GM13977 (cell line): ENCODE data around the gene ITPKB.

Experiments used
- DNase-seq: peaks from one replicate; pipeline ENCODE4 v3.0.0; 2012; ENCODE audit warnings: low spot score
- CTCF ChIP-seq: IDR thresholded peaks from 2 replicates; pipeline ENCODE4 v1.5.1; 2012; ENCODE audit warnings: mild to moderate bottlenecking, control low read depth; ENCODE audit not compliant: insufficient read depth; ENCODE audit errors: extremely low read depth, missing control alignments
- in situ Hi-C: fragments of 300-500 bp; cut with MboI; formaldehyde crosslinking; loops from one replicate; pipeline ENCODE4 v1.12.0; 2022; ENCODE audit warnings: low sequenced_read_pairs, low pct_unique_long_range_greater_than_20kb, mixed read lengths, inconsistent platforms; ENCODE audit not compliant: unreplicated experiment

The ITPKB gene

GRCh38 chr1:226682871-226683814 is 55.9 kb downstream of the ITPKB start:
- DNase-seq = no peak
- in situ Hi-C loops = no loop called here
- no peak for TF ChIP-seq CTCF

- no peak for DNase-seq
- TF ChIP-seq CTCF = no peak
- in situ Hi-C loops = no loop called here
These were observed 57.2 kb downstream of the ITPKB start for GRCh38 chr1:226681652-226682493.

- no peak for TF ChIP-seq CTCF
- DNase-seq = no peak
- in situ Hi-C loops = no loop called here
These were observed 58.4 kb downstream of the ITPKB start for GRCh38 chr1:226680653-226681052.

DNA sequence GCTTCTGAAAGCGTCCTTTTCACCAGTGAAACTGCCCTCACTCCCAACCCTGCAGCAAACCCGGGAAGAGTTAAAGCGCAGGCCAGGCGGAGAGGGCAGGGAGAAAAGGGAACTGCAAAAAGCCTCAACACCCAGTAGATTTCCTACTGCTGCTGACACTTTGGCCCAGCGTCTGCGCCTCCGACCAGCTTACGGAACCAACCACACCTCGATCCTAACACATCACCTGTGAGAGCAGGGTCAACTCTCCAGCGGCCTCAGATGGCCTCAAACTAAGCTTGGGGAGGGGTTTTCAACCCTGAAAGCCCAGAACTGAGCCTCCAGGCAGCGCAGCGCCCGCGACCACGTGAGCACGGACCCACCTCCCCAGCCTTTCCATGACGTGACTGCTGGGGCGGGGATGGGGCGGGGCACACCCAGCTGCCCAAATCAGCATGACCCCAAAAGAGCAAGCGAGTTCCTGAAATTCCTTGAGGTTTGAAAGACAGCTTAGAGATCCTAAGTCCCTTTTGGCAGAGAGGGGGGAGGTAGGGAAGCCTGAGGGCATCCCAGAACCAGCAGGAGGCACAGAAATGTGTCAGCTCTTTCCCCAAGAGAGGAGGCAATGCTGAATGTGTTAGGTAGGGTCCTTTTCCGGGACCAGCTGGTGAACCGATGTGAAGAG is 59.1 kb downstream of the ITPKB start:
- in situ Hi-C loops = no loop called here
- DNase-seq = peak; percentile 66
- no peak for TF ChIP-seq CTCF

DNA sequence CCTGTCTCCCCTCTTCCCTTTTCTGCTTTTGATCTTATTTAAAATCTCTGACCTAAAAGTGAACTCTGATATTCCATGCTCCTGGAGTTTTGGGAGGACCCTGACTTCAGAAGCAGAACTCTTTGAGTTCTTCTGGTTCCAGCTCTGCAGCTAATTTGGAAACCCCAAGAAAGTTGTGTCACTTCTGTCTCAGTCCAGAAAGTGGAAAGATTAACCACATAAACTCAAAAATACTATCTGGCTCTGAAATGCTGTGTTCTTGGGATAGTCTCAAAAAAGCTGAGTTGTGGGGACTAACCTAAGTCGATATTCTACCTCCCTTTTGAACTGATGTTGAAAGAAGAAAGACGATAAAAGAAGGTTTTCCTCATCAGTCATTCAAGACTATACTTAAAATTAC is 59.8 kb downstream of the ITPKB start:
- in situ Hi-C loops = no loop called here
- no peak for TF ChIP-seq CTCF
- no peak for DNase-seq

DNA sequence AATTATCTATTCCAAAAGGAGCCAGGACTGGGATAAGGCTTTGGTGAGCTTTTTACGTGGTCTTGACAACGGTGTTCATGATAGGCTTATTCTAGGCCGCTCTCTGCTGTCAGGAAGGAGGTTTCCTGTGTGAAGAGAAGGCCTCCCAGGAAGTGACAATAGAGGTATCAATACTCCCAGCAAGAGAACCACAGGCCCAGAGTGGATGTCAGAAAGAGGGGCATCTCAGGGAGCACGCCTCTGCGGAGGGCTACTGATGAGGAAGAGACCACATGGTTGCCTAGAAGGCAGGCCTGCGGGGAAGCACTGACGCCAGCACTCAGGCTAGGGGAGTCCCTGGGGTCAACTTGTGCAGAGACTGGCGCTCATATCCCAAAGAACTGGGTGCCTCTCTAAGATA is 60.4 kb downstream of the ITPKB start:
- in situ Hi-C loops = no loop called here
- TF ChIP-seq CTCF = no peak
- DNase-seq = no peak
